HCT116 (cell line): Measurements from ENCODE around the gene ADARB2. TPM values are rescaled to one million over a fixed set of nuclear protein-coding genes. Genes with fewer than 3 reads are reported as not detected.

Experiments used
- ATAC-seq: fragments of 200-7000 bp; cut with Tn5 transposase; 2 replicates; pipeline ENCODE4 v1.9.1; 2020; ENCODE audit warnings: mild to moderate bottlenecking, moderate library complexity
- BruUV-seq: library from RNA; stranded (reverse); fragments of 400-500 nt; replicated peaks from 2 replicates; lab custom pipeline; 2021; lab: Mats Ljungman, UMichigan
- CTCF ChIA-PET: fragments of 300-600 bp; sonication (Branson Sonifier 250); formaldehyde crosslinking; loops from one replicate; lab custom pipeline; 2021; ENCODE audit warnings: antibody characterized with exemption; lab: Charles Lee
- POLR2A ChIA-PET: fragments of 300-600, 350-600 bp; sonication (Branson Sonifier 250); formaldehyde crosslinking; loops from one replicate; lab custom pipeline; 2021; ENCODE audit warnings: antibody characterized with exemption; lab: Charles Lee
- RAD21 ChIA-PET, 2 experiments: fragments of 300-600 bp; sonication (Branson Sonifier 250); formaldehyde crosslinking; loops; one replicate each; lab custom pipeline; 2023; ENCODE audit warnings: low total read pairs in 2 of 2; ENCODE audit not compliant: uncharacterized antibody in 2 of 2, unreplicated experiment in 2 of 2, low non-redundant PET in 1 of 2; lab: Charles Lee
- DNase-seq: peaks from one replicate; pipeline ENCODE4 v3.0.0-alpha.2; 2010; ENCODE audit warnings: low read depth, low spot score
- H2AFZ ChIP-seq: fragments of 200-600 bp; shearing (Covaris generic), sonication (generic); 2 replicates; pipeline ENCODE4 v1.6.1; 2017; ENCODE audit warnings: low read depth, mixed run types, mixed read lengths, antibody characterized with exemption, low read length; ENCODE audit not compliant: poor library complexity, severe bottlenecking
- H3K27ac ChIP-seq: 2 replicates; pipeline ENCODE4 v1.5.1; 2012; ENCODE audit warnings: low read depth, low read length
- H3K27me3 ChIP-seq: fragments of 200-600 bp; sonication (generic); 2 replicates; pipeline ENCODE4 v1.6.1; 2016; ENCODE audit warnings: mixed run types, low read length, mixed read lengths; ENCODE audit not compliant: insufficient read depth
- H3K36me3 ChIP-seq, 2 experiments: fragments of 200-500 bp in 1 of 2; fragments of 200-600 bp in 1 of 2; sonication (Bioruptor generic) in 1 of 2; sonication (generic) in 1 of 2; 2 replicates each; pipeline versions ENCODE4 v1.5.1 to v1.6.1; 2014 to 2016; ENCODE audit warnings: low read length in 2 of 2, inconsistent platforms in 1 of 2, mixed read lengths in 1 of 2, mixed run types in 1 of 2; ENCODE audit not compliant: insufficient read depth in 2 of 2, control insufficient read depth in 1 of 2
- H3K4me1 ChIP-seq, 2 experiments: fragments of 200-600 bp in 1 of 2; sonication (generic) in 1 of 2; 2 replicates each; pipeline versions ENCODE4 v1.5.1 to v1.6.1; 2012 to 2017; ENCODE audit warnings: low read length in 2 of 2, inconsistent platforms in 1 of 2, mild to moderate bottlenecking in 1 of 2, mixed read lengths in 1 of 2, mixed run types in 1 of 2, moderate library complexity in 1 of 2; ENCODE audit not compliant: insufficient read depth in 2 of 2, control insufficient read depth in 1 of 2
- H3K4me2 ChIP-seq: fragments of 200-600 bp; sonication (generic); 2 replicates; pipeline ENCODE4 v1.6.1; 2017; ENCODE audit warnings: mixed run types, low read length, mixed read lengths
- H3K4me3 ChIP-seq, 2 experiments: fragments of 200-600 bp in 1 of 2; sonication (generic) in 1 of 2; replicated peaks in 1 of 2; 2 replicates each; pipeline ENCODE4 v1.5.1; 2011 to 2016; ENCODE audit warnings: low read length in 2 of 2, control low read depth in 1 of 2, low read depth in 1 of 2, mild to moderate bottlenecking in 1 of 2, mixed read lengths in 1 of 2, mixed run types in 1 of 2
- H3K79me2 ChIP-seq: fragments of 200-600 bp; sonication (generic); 2 replicates; pipeline ENCODE4 v1.6.1; 2017; ENCODE audit warnings: mild to moderate bottlenecking, mixed run types, low read length, moderate library complexity, mixed read lengths; ENCODE audit not compliant: insufficient read depth
- H3K9ac ChIP-seq: fragments of 200-600 bp; sonication (generic); 2 replicates; pipeline ENCODE4 v1.6.1; 2016; ENCODE audit warnings: low read length, mixed read lengths
- H3K9me2 ChIP-seq: fragments of 200-600 bp; sonication (generic), shearing (Covaris generic); 2 replicates; pipeline ENCODE4 v1.6.1; 2017; ENCODE audit warnings: mixed run types, mild to moderate bottlenecking, moderate library complexity; ENCODE audit not compliant: insufficient read depth
- H3K9me3 ChIP-seq, 2 experiments: fragments of 200-500 bp in 1 of 2; fragments of 200-600 bp in 1 of 2; sonication (Bioruptor generic) in 1 of 2; sonication (generic) in 1 of 2; 2 replicates each; pipeline ENCODE4 v1.6.1; 2014 to 2017; ENCODE audit warnings: low read length in 2 of 2, mixed read lengths in 2 of 2, inconsistent platforms in 1 of 2, low read depth in 1 of 2, mild to moderate bottlenecking in 1 of 2, mixed run types in 1 of 2, moderate library complexity in 1 of 2; ENCODE audit not compliant: control insufficient read depth in 1 of 2, insufficient read depth in 1 of 2
- H4K20me1 ChIP-seq: fragments of 200-600 bp; sonication (generic), shearing (Covaris generic); 2 replicates; pipeline ENCODE4 v1.6.1; 2017; ENCODE audit warnings: mixed run types, mild to moderate bottlenecking, moderate library complexity; ENCODE audit not compliant: insufficient read depth
- CEBPB ChIP-seq: IDR thresholded peaks from 2 replicates; pipeline ENCODE4 v1.6.1; 2012; ENCODE audit warnings: low read depth
- ELF1 ChIP-seq: IDR thresholded peaks from 2 replicates; pipeline ENCODE4 v1.6.1; 2012; ENCODE audit warnings: low read depth, borderline replicate concordance
- RAD21 ChIP-seq: IDR thresholded peaks from 2 replicates; pipeline ENCODE4 v1.6.1; 2012; ENCODE audit warnings: low read depth, mild to moderate bottlenecking
- REST ChIP-seq: IDR thresholded peaks from 2 replicates; pipeline ENCODE4 v1.6.1; 2012; ENCODE audit warnings: low read depth
- SIN3A ChIP-seq: IDR thresholded peaks from 2 replicates; pipeline ENCODE4 v1.6.1; 2012; ENCODE audit warnings: low read depth
- SRF ChIP-seq: IDR thresholded peaks from 2 replicates; pipeline ENCODE4 v1.6.1; 2012; ENCODE audit warnings: low read depth
- ZBTB33 ChIP-seq: IDR thresholded peaks from 2 replicates; pipeline ENCODE4 v1.6.1; 2011; ENCODE audit warnings: mild to moderate bottlenecking, low read length, moderate library complexity; ENCODE audit not compliant: insufficient replicate concordance; ENCODE audit errors: extremely low read depth
- ZFX ChIP-seq: fragments of 450-650 bp; IDR thresholded peaks from 2 replicates; pipeline ENCODE4 v1.6.1; 2017
- intact Hi-C: fragments of 100-400 bp; cut with micrococcal nuclease; formaldehyde crosslinking; loops from 2 replicates; pipeline ENCODE4 v1.10.0; 2022
- total RNA-seq: library from RNA; stranded (reverse); gene quantifications from one replicate; pipeline ENCODE4 v1.2.1, GENCODE V29; 2021; ENCODE audit not compliant: unreplicated experiment

Gene ADARB2
- total RNA-seq, 1 experiment from 2014 or later, result not detected

- ATAC-seq (no peak), DNase-seq (no peak)
- H3K27ac ChIP-seq, result no peak overlapping the region
- TF ChIP-seq RAD21 (no peak), REST (no peak), CEBPB (no peak), ZFX (no peak), ZBTB33 (no peak), ELF1 (no peak), SRF (no peak), SIN3A (no peak)
- POLR2A ChIA-PET, result no interaction called here
- CTCF ChIA-PET, result no interaction called here
- RAD21 ChIA-PET, result no interaction called here
- no TSS peak for BruUV-seq
- intact Hi-C loops, result no loop called here
- H3K4me1 ChIP-seq, result no peaks in the 10 kb centered on the region; a peak in 1 of 4 replicates
- no peaks in the 10 kb centered on the region for H3K79me2 ChIP-seq
- H4K20me1 ChIP-seq, result no peaks in the 10 kb centered on the region
- H3K4me3 ChIP-seq, result no peak overlapping the region
- no peaks in the 10 kb centered on the region for H3K9me2 ChIP-seq
- H3K4me2 ChIP-seq, result no peak overlapping the region
- H3K36me3 ChIP-seq, result no peaks in the 10 kb centered on the region
- no peak overlapping the region for H3K9ac ChIP-seq
- peaks cover 23% of the 10 kb centered on the region for H3K27me3 ChIP-seq
- H3K9me3 ChIP-seq, result no peaks in the 10 kb centered on the region
- H2AFZ ChIP-seq, result no peak overlapping the region
Observed at GRCh38 chr10:1199897-1200721, 537.2 kb downstream of the ADARB2 start.
